K562 (cell line): Measurements from ENCODE around the gene PACRG. TPM values are rescaled to one million over a fixed set of nuclear protein-coding genes. Genes with fewer than 3 reads are reported as not detected.
A peak's percentile ranks its signal among the peaks of the same experiment; 100 is the strongest.

Experiments
- CBX1 ChIP-seq: sonication (generic); IDR thresholded peaks from 2 replicates; pipeline ENCODE4 v1.6.1; 2016; ENCODE audit warnings: antibody characterized with exemption, low read depth, mild to moderate bottlenecking
- CC2D1A ChIP-seq: fragments of 450-650 bp; IDR thresholded peaks from 2 replicates; pipeline ENCODE4 v1.6.1; 2017; ENCODE audit warnings: mild to moderate bottlenecking
- CREB1 ChIP-seq, 2 experiments: sonication (generic) in 1 of 2; formaldehyde crosslinking in 1 of 2; IDR thresholded peaks; 2 replicates each; pipeline versions ENCODE4 v1.6.1 to v1.8.0; 2012 to 2022; ENCODE audit warnings: inconsistent platforms in 1 of 2, mild to moderate bottlenecking in 1 of 2, missing genetic modification reagents in 1 of 2, moderate library complexity in 1 of 2
- CTBP1 ChIP-seq: fragments of 450-650 bp; IDR thresholded peaks from 2 replicates; pipeline ENCODE4 v1.6.1; 2016; ENCODE audit warnings: borderline replicate concordance
- ETV1 ChIP-seq: fragments of 450-650 bp; conservative IDR thresholded peaks from 2 replicates; pipeline ENCODE4 v1.6.1; 2016; ENCODE audit warnings: missing genetic modification characterization, control low read depth, low read depth, missing compliant biosample characterization
- FOXM1 ChIP-seq, 2 experiments: fragments of 450-650 bp in 1 of 2; sonication (generic) in 1 of 2; formaldehyde crosslinking in 1 of 2; IDR thresholded peaks; 2 replicates each; pipeline versions ENCODE4 v1.6.1 to v1.9.0; 2017 to 2022; ENCODE audit warnings: low read depth in 2 of 2, mild to moderate bottlenecking in 2 of 2, missing genetic modification reagents in 1 of 2, moderate library complexity in 1 of 2
- GABPB1 ChIP-seq: sonication (generic); formaldehyde crosslinking; IDR thresholded peaks from 2 replicates; pipeline ENCODE4 v1.8.0; 2022; ENCODE audit warnings: mild to moderate bottlenecking, missing genetic modification reagents
- HNRNPK ChIP-seq: fragments of 200-400 bp; formaldehyde crosslinking; IDR thresholded peaks from one replicate; pipeline ENCODE4 v1.6.1; 2018; ENCODE audit warnings: mild to moderate bottlenecking, low read depth, low read length; ENCODE audit not compliant: poor library complexity, severe bottlenecking
- KDM4B ChIP-seq, 2 experiments: fragments of 450-650 bp in 1 of 2; sonication (generic) in 1 of 2; IDR thresholded peaks; 2 replicates each; pipeline ENCODE4 v1.6.1; 2016 to 2017; ENCODE audit warnings: borderline replicate concordance in 2 of 2, antibody characterized with exemption in 1 of 2, low read depth in 1 of 2, mild to moderate bottlenecking in 1 of 2
- LEF1 ChIP-seq: fragments of 450-650 bp; IDR thresholded peaks from 2 replicates; pipeline ENCODE4 v1.6.1; 2016; ENCODE audit warnings: mild to moderate bottlenecking
- MEF2A ChIP-seq: IDR thresholded peaks from 2 replicates; pipeline ENCODE4 v1.6.1; 2011; ENCODE audit warnings: low read depth, mild to moderate bottlenecking, low read length, moderate library complexity; ENCODE audit not compliant: control insufficient read depth
- SMARCE1 ChIP-seq: fragments of 450-650 bp; IDR thresholded peaks from 2 replicates; pipeline ENCODE4 v1.7.1; 2016; ENCODE audit warnings: mild to moderate bottlenecking
- U2AF2 ChIP-seq: fragments of 200-400 bp; formaldehyde crosslinking; optimal IDR thresholded peaks from 2 replicates; pipeline ENCODE3; 2017; ENCODE audit warnings: low read depth, mild to moderate bottlenecking, low read length
- polyA plus RNA-seq, 8 experiments: library from polyadenylated mRNA; depleted of rRNA in 4 of 8; stranded (reverse) in 5 of 8; unstranded in 3 of 8; fragments of >200 nt; fragmentation: Nextera tagmentation in 2 of 8; fragmentation: Illumina TruSeq in 1 of 8; extraction: Ambion mirVana in 2 of 8; extraction: Trizol in 1 of 8; gene quantifications; 2 replicates each; pipeline versions ENCODE4 v1.2.1 to v1.2.3, GENCODE V29; 2011 to 2014; ENCODE audit warnings: inconsistent platforms in 1 of 8, missing spikeins in 1 of 8
- total RNA-seq, 7 experiments: library from RNA; depleted of rRNA in 6 of 7; stranded (reverse); fragments of >200 nt in 6 of 7; fragmentation: Illumina TruSeq in 2 of 7; extraction: Trizol in 2 of 7; gene quantifications; 2 replicates each; pipeline versions ENCODE4 v1.2.1 to v1.2.3, GENCODE V29; 2011 to 2021; ENCODE audit warnings: low replicate concordance in 1 of 7
- TF ChIP-seq, protein P1 (sequence below): fragments of 200-600 bp; sonication (generic); IDR thresholded peaks from one replicate; pipeline ENCODE4 v1.6.1; 2012; ENCODE audit warnings: mild to moderate bottlenecking, low read depth, low read length, inconsistent platforms

Gene PACRG
- total and polyA plus RNA-seq, 9 of the 15 experiments (the other 6 are each of a cell fraction or from before 2014, with no cell fraction given) = 0.04 TPM; not detected in 8

DNA sequence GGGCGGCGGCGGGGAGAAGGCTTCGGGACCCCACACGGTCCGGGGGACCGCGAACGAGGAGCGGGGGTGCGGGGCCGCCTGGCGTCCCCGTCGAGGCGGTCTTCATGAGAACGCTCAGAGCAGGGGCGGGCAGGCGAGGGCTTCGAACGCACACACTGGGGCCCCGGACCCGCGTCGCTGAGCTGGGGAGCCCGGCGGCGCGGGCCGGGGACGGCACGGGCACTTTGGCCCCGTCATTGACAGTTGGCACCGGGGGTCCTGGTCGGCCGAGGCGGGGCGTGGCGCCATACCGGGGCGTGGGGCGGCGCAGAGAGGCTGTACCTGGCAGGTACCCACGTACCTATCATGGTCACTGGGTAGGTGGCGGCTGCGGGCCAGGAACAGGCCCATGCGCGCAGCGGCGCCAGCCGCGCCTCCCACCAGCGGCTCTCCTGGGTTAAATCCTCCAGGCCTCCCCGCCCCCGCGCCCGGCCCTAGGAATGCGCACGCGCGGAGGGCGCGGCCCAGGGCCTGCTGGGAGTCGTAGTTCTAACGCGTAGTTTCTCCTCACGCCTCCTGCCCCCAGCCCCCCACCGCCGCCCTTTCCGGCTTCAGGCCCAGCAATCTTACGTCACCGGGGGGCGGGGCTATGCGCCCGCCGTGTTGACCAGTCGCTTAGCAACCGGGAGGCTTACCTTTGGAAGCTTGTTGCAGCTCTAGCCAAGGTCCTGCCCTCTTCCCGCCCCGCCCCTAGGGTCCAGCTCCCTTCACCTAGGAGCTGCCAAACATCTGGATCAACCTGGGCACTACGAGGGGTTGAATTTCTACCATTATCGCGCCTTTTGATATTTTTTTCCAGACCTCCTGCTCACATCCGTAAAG, at the start of gene PACRG, which contains the start of gene PRKN (continued):
- TF ChIP-seq, protein P1, sequence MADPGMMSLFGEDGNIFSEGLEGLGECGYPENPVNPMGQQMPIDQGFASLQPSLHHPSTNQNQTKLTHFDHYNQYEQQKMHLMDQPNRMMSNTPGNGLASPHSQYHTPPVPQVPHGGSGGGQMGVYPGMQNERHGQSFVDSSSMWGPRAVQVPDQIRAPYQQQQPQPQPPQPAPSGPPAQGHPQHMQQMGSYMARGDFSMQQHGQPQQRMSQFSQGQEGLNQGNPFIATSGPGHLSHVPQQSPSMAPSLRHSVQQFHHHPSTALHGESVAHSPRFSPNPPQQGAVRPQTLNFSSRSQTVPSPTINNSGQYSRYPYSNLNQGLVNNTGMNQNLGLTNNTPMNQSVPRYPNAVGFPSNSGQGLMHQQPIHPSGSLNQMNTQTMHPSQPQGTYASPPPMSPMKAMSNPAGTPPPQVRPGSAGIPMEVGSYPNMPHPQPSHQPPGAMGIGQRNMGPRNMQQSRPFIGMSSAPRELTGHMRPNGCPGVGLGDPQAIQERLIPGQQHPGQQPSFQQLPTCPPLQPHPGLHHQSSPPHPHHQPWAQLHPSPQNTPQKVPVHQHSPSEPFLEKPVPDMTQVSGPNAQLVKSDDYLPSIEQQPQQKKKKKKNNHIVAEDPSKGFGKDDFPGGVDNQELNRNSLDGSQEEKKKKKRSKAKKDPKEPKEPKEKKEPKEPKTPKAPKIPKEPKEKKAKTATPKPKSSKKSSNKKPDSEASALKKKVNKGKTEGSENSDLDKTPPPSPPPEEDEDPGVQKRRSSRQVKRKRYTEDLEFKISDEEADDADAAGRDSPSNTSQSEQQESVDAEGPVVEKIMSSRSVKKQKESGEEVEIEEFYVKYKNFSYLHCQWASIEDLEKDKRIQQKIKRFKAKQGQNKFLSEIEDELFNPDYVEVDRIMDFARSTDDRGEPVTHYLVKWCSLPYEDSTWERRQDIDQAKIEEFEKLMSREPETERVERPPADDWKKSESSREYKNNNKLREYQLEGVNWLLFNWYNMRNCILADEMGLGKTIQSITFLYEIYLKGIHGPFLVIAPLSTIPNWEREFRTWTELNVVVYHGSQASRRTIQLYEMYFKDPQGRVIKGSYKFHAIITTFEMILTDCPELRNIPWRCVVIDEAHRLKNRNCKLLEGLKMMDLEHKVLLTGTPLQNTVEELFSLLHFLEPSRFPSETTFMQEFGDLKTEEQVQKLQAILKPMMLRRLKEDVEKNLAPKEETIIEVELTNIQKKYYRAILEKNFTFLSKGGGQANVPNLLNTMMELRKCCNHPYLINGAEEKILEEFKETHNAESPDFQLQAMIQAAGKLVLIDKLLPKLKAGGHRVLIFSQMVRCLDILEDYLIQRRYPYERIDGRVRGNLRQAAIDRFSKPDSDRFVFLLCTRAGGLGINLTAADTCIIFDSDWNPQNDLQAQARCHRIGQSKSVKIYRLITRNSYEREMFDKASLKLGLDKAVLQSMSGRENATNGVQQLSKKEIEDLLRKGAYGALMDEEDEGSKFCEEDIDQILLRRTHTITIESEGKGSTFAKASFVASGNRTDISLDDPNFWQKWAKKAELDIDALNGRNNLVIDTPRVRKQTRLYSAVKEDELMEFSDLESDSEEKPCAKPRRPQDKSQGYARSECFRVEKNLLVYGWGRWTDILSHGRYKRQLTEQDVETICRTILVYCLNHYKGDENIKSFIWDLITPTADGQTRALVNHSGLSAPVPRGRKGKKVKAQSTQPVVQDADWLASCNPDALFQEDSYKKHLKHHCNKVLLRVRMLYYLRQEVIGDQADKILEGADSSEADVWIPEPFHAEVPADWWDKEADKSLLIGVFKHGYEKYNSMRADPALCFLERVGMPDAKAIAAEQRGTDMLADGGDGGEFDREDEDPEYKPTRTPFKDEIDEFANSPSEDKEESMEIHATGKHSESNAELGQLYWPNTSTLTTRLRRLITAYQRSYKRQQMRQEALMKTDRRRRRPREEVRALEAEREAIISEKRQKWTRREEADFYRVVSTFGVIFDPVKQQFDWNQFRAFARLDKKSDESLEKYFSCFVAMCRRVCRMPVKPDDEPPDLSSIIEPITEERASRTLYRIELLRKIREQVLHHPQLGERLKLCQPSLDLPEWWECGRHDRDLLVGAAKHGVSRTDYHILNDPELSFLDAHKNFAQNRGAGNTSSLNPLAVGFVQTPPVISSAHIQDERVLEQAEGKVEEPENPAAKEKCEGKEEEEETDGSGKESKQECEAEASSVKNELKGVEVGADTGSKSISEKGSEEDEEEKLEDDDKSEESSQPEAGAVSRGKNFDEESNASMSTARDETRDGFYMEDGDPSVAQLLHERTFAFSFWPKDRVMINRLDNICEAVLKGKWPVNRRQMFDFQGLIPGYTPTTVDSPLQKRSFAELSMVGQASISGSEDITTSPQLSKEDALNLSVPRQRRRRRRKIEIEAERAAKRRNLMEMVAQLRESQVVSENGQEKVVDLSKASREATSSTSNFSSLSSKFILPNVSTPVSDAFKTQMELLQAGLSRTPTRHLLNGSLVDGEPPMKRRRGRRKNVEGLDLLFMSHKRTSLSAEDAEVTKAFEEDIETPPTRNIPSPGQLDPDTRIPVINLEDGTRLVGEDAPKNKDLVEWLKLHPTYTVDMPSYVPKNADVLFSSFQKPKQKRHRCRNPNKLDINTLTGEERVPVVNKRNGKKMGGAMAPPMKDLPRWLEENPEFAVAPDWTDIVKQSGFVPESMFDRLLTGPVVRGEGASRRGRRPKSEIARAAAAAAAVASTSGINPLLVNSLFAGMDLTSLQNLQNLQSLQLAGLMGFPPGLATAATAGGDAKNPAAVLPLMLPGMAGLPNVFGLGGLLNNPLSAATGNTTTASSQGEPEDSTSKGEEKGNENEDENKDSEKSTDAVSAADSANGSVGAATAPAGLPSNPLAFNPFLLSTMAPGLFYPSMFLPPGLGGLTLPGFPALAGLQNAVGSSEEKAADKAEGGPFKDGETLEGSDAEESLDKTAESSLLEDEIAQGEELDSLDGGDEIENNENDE = no peak
- TF ChIP-seq CREB1 (IDR thresholded peaks at IDR 0.05) (peak; percentile 91), CREB1 (CRISPR knock-in tag; IDR thresholded peaks at IDR 0.05) (peak; percentile 91), CC2D1A (no peak), GABPB1 (peak; percentile 87), CBX1 (no peak), ETV1 (tag) (peak; percentile 84), FOXM1 (IDR thresholded peaks at IDR 0.05; ENCODE audit: low read depth) (no peak), FOXM1 (CRISPR knock-in tag; IDR thresholded peaks at IDR 0.05; ENCODE audit: low read depth) (no peak), HNRNPK (no peak), MEF2A (no peak), KDM4B (IDR thresholded peaks at IDR 0.05; ENCODE audit: borderline replicate concordance in 2 of 2, low read depth in 1 of 2) (peak in 1 of 2 experiments; percentile 80; a peak in 1 of 4 replicates), LEF1 (no peak), U2AF2 (no peak), CTBP1 (peak; percentile 64; the same call in 1 of the 2 replicates), SMARCE1 (no peak)
